Neuronal stem cell (in vitro differentiated cells): Measurements from ENCODE around the gene APBA1.

Source experiments
- DNase-seq: peaks from one replicate; pipeline ENCODE4 v3.0.0-alpha.2; 2013; ENCODE audit warnings: low spot score
- H2AFZ ChIP-seq: one replicate; pipeline ENCODE4 v1.6.1; 2013; ENCODE audit warnings: mild to moderate bottlenecking, low read length, inconsistent platforms
- H2AK5ac ChIP-seq: 2 replicates; pipeline ENCODE4 v1.6.1; 2013; ENCODE audit warnings: low read depth, mild to moderate bottlenecking, inconsistent platforms, low read length, moderate library complexity, mixed read lengths
- H2BK120ac ChIP-seq: 2 replicates; pipeline ENCODE4 v1.6.1; 2013; ENCODE audit warnings: low read depth, mild to moderate bottlenecking, inconsistent platforms, low read length, moderate library complexity, mixed read lengths
- H2BK12ac ChIP-seq: one replicate; pipeline ENCODE4 v1.6.1; 2013; ENCODE audit warnings: low read length, inconsistent platforms
- H2BK15ac ChIP-seq: 2 replicates; pipeline ENCODE4 v1.6.1; 2013; ENCODE audit warnings: mild to moderate bottlenecking, low read length, inconsistent platforms, mixed read lengths
- H2BK5ac ChIP-seq: one replicate; pipeline ENCODE4 v1.6.1; 2013; ENCODE audit warnings: inconsistent platforms, mild to moderate bottlenecking, low read length, moderate library complexity
- H3K14ac ChIP-seq: one replicate; pipeline ENCODE4 v1.6.1; 2013; ENCODE audit warnings: low read length, inconsistent platforms
- H3K18ac ChIP-seq: 2 replicates; pipeline ENCODE4 v1.6.1; 2013; ENCODE audit warnings: low read length, inconsistent platforms
- H3K23ac ChIP-seq: 2 replicates; pipeline ENCODE4 v1.6.1; 2013; ENCODE audit warnings: low read depth, mild to moderate bottlenecking, mixed read lengths, low read length, inconsistent platforms; ENCODE audit not compliant: poor library complexity
- H3K27ac ChIP-seq: replicated peaks from 3 replicates; pipeline ENCODE4 v1.5.1; 2013; ENCODE audit warnings: low read length, inconsistent platforms
- H3K27me3 ChIP-seq, 3 experiments: 2 replicates each; pipeline ENCODE4 v1.6.1; 2013; ENCODE audit warnings: low read length in 3 of 3, mild to moderate bottlenecking in 2 of 3, inconsistent platforms in 1 of 3, low read depth in 1 of 3, mixed read lengths in 1 of 3, moderate library complexity in 1 of 3; ENCODE audit not compliant: control insufficient read depth in 3 of 3, insufficient read depth in 3 of 3
- H3K36me3 ChIP-seq, 2 donors: replicated peaks in 1 of 2; 2 replicates each; pipeline ENCODE4 v1.6.1; 2013; ENCODE audit warnings: low read length in 2 of 2; ENCODE audit not compliant: control insufficient read depth in 2 of 2, insufficient read depth in 2 of 2
- H3K4ac ChIP-seq: 2 replicates; pipeline ENCODE4 v1.6.1; 2013; ENCODE audit warnings: inconsistent platforms, mild to moderate bottlenecking, low read length, moderate library complexity
- H3K4me1 ChIP-seq, 2 donors: 1 replicate in 1 of 2; 2 replicates in 1 of 2; pipeline ENCODE4 v1.6.1; 2013; ENCODE audit warnings: low read length in 2 of 2, low read depth in 1 of 2; ENCODE audit not compliant: control insufficient read depth in 2 of 2, insufficient read depth in 1 of 2
- H3K4me2 ChIP-seq: one replicate; pipeline ENCODE4 v1.6.1; 2013; ENCODE audit warnings: mild to moderate bottlenecking, low read length, inconsistent platforms; ENCODE audit not compliant: insufficient read depth, poor library complexity, severe bottlenecking
- H3K4me3 ChIP-seq, 2 donors: 2 replicates each; pipeline ENCODE4 v1.5.1; 2013; ENCODE audit warnings: low read length in 2 of 2, mild to moderate bottlenecking in 2 of 2, inconsistent platforms in 1 of 2, moderate library complexity in 1 of 2
- H3K79me1 ChIP-seq: one replicate; pipeline ENCODE4 v1.6.1; 2013; ENCODE audit warnings: low read depth, mild to moderate bottlenecking, inconsistent platforms, low read length, moderate library complexity
- H3K9ac ChIP-seq: one replicate; pipeline ENCODE4 v1.6.1; 2013; ENCODE audit warnings: mild to moderate bottlenecking, low read depth, low read length, inconsistent platforms; ENCODE audit not compliant: poor library complexity
- H3K9me3 ChIP-seq, 2 donors: replicated peaks in 1 of 2; 2 replicates each; pipeline versions ENCODE3 to v1.6.1; 2013; ENCODE audit warnings: low read length in 2 of 2, mild to moderate bottlenecking in 2 of 2, inconsistent platforms in 1 of 2, low read depth in 1 of 2, mixed read lengths in 1 of 2, moderate library complexity in 1 of 2; ENCODE audit not compliant: control insufficient read depth in 2 of 2, insufficient read depth in 1 of 2
- H4K8ac ChIP-seq: one replicate; pipeline ENCODE4 v1.6.1; 2013; ENCODE audit warnings: low read depth, mild to moderate bottlenecking, inconsistent platforms, low read length, moderate library complexity
- H4K91ac ChIP-seq: one replicate; pipeline ENCODE4 v1.6.1; 2013; ENCODE audit warnings: low read length, low read depth, mild to moderate bottlenecking, inconsistent platforms; ENCODE audit not compliant: poor library complexity
- WGBS, 2 donors: extraction: QIAGEN DNeasy Blood & Tissue Kit; methylation state at CpG; one replicate each; pipeline ENCODE4 v1.1.7; 2013; ENCODE audit warnings: missing lambda C conversion rate in 2 of 2, mixed read lengths in 1 of 2; ENCODE audit not compliant: insufficient read length in 2 of 2, insufficient replicate concordance in 1 of 2; ENCODE audit errors: extremely low coverage in 2 of 2; 5-methylcytosine and 5-hydroxymethylcytosine counted together

APBA1 gene

GRCh38 chr9:69615880-69616279 lies 56.3 kb downstream of the APBA1 start:
- Histone ChIP-seq H3K23ac (no peak overlapping the region), H4K91ac (no peak overlapping the region), H3K14ac (no peak overlapping the region), H3K18ac (no peak overlapping the region), H2BK120ac (no peak overlapping the region), H3K27ac (no peak overlapping the region), H3K79me1 (no peaks in the 10 kb centered on the region), H3K4ac (no peak overlapping the region), H4K8ac (no peak overlapping the region), H2AFZ (no peak overlapping the region), H3K9ac (no peak overlapping the region), H2BK5ac (no peak overlapping the region), H3K4me3 (no peak overlapping the region), H2AK5ac (no peak overlapping the region), H3K27me3 (no peaks in the 10 kb centered on the region), H3K9me3 (no peaks in the 10 kb centered on the region), H2BK15ac (no peak overlapping the region), H3K36me3 (no peaks in the 10 kb centered on the region), H3K4me2 (no peak overlapping the region), H3K4me1 (no peaks in the 10 kb centered on the region), H2BK12ac (no peak overlapping the region)
- WGBS, 2 donors = no CpG with 5 or more reads among the region's 3 CpGs
- no peak for DNase-seq

GRCh38 chr9:69611221-69611620 lies 61.0 kb downstream of the APBA1 start:
- H3K27ac ChIP-seq = no peak overlapping the region
- no peak overlapping the region for H4K8ac ChIP-seq
- WGBS, 2 donors = no CpG with 5 or more reads among the region's 3 CpGs

GRCh38 chr9:69609156-69609555 lies 63.0 kb downstream of the APBA1 start:
- no peak overlapping the region for H3K4me2 ChIP-seq
- no peaks in the 10 kb centered on the region for H3K4me1 ChIP-seq
- no peak overlapping the region for H3K14ac ChIP-seq
- no peak overlapping the region for H3K4ac ChIP-seq
- H3K9ac ChIP-seq = no peak overlapping the region
- no peak overlapping the region for H2BK12ac ChIP-seq
- no peak overlapping the region for H2AFZ ChIP-seq
- no peak overlapping the region for H3K23ac ChIP-seq
- H2BK120ac ChIP-seq = no peak overlapping the region
- H3K36me3 ChIP-seq = no peaks in the 10 kb centered on the region
- H4K8ac ChIP-seq = no peak overlapping the region
- H3K4me3 ChIP-seq = no peak overlapping the region
- no peak overlapping the region for H2BK5ac ChIP-seq
- no peak overlapping the region for H3K27ac ChIP-seq
- DNase-seq = no peak
- H3K27me3 ChIP-seq = no peaks in the 10 kb centered on the region
- no peak overlapping the region for H2BK15ac ChIP-seq
- no peaks in the 10 kb centered on the region for H3K9me3 ChIP-seq
- H2AK5ac ChIP-seq = no peak overlapping the region
- H3K79me1 ChIP-seq = no peaks in the 10 kb centered on the region
- H4K91ac ChIP-seq = no peak overlapping the region
- H3K18ac ChIP-seq = no peak overlapping the region

More at GRCh38 chr9:69611221-69611620, 61.0 kb downstream of the APBA1 start:
- H3K36me3 ChIP-seq = no peaks in the 10 kb centered on the region
- H3K27me3 ChIP-seq = no peaks in the 10 kb centered on the region
- no peak overlapping the region for H3K23ac ChIP-seq
- H3K4me1 ChIP-seq = no peaks in the 10 kb centered on the region
- no peak overlapping the region for H2BK15ac ChIP-seq
- H2AK5ac ChIP-seq = no peak overlapping the region
- no peak overlapping the region for H3K18ac ChIP-seq
- H4K91ac ChIP-seq = no peak overlapping the region
- H2BK12ac ChIP-seq = no peak overlapping the region
- no peak overlapping the region for H2BK5ac ChIP-seq
- no peak overlapping the region for H3K4me2 ChIP-seq
- no peak overlapping the region for H3K4ac ChIP-seq
- no peaks in the 10 kb centered on the region for H3K9me3 ChIP-seq
- H3K4me3 ChIP-seq = no peak overlapping the region
- no peak overlapping the region for H2BK120ac ChIP-seq
- DNase-seq = no peak
- H3K14ac ChIP-seq = no peak overlapping the region
- no peak overlapping the region for H3K9ac ChIP-seq
- no peak overlapping the region for H2AFZ ChIP-seq
- no peaks in the 10 kb centered on the region for H3K79me1 ChIP-seq

- no peaks in the 10 kb centered on the region for H3K4me1 ChIP-seq
- no peak overlapping the region for H2AK5ac ChIP-seq
- no CpG with 5 or more reads among the region's 5 CpGs for WGBS, 2 donors
- H2BK120ac ChIP-seq = no peak overlapping the region
- no peak overlapping the region for H2AFZ ChIP-seq
- H3K4me2 ChIP-seq = no peak overlapping the region
- no peak overlapping the region for H3K9ac ChIP-seq
- H3K18ac ChIP-seq = no peak overlapping the region
- H3K4ac ChIP-seq = no peak overlapping the region
- no peak overlapping the region for H4K8ac ChIP-seq
- no peak overlapping the region for H3K27ac ChIP-seq
- no peak overlapping the region for H2BK15ac ChIP-seq
- no peak overlapping the region for H4K91ac ChIP-seq
- H2BK5ac ChIP-seq = no peak overlapping the region
- H3K36me3 ChIP-seq = no peaks in the 10 kb centered on the region
- no peaks in the 10 kb centered on the region for H3K27me3 ChIP-seq
- H3K79me1 ChIP-seq = no peaks in the 10 kb centered on the region
- H2BK12ac ChIP-seq = no peak overlapping the region
- H3K9me3 ChIP-seq = no peaks in the 10 kb centered on the region
- no peak overlapping the region for H3K23ac ChIP-seq
- no peak for DNase-seq
- H3K4me3 ChIP-seq = no peak overlapping the region
- no peak overlapping the region for H3K14ac ChIP-seq
Observed at GRCh38 chr9:69606089-69606488, 66.1 kb downstream of the APBA1 start.
